ENCODE data around the gene TXNDC9.

DNA sequence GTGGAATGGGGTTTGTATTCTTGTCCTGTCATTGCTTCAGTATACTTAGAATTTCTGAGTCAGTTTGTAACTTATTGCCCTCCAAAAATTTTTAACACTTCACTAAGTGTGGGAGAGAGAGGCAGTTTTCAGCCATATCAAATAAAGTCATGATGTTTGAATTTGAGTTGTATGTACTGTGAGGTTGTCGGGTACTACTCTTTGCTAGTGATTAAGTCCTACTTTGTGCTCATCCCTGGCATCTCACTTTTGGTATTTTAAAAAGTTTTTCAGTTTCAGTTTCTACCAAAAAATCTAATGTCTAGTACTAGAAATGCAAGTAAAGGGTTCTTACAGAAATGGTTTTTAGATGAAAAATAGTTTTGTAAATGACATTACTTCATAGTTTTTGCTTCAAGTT, 41.7 kb upstream of the TXNDC9 start:
- TF ChIP-seq POLR2AphosphoS5 (IDR thresholded peaks at IDR 0.05) (no peak), POLR2A (IDR thresholded peaks at IDR 0.05) (no peak), EP300 (IDR thresholded peaks at IDR 0.05) (no peak)
- TF ChIP-seq, protein P1, sequence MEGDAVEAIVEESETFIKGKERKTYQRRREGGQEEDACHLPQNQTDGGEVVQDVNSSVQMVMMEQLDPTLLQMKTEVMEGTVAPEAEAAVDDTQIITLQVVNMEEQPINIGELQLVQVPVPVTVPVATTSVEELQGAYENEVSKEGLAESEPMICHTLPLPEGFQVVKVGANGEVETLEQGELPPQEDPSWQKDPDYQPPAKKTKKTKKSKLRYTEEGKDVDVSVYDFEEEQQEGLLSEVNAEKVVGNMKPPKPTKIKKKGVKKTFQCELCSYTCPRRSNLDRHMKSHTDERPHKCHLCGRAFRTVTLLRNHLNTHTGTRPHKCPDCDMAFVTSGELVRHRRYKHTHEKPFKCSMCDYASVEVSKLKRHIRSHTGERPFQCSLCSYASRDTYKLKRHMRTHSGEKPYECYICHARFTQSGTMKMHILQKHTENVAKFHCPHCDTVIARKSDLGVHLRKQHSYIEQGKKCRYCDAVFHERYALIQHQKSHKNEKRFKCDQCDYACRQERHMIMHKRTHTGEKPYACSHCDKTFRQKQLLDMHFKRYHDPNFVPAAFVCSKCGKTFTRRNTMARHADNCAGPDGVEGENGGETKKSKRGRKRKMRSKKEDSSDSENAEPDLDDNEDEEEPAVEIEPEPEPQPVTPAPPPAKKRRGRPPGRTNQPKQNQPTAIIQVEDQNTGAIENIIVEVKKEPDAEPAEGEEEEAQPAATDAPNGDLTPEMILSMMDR (IDR thresholded peaks at IDR 0.05): no peak
